ENCODE results near the gene GTF2A1L. TPM values are rescaled to one million over a fixed set of nuclear protein-coding genes. Genes with fewer than 3 reads are reported as not detected.

Gene GTF2A1L
- not detected for total RNA-seq
- polyA plus RNA-seq: not detected

DNA sequence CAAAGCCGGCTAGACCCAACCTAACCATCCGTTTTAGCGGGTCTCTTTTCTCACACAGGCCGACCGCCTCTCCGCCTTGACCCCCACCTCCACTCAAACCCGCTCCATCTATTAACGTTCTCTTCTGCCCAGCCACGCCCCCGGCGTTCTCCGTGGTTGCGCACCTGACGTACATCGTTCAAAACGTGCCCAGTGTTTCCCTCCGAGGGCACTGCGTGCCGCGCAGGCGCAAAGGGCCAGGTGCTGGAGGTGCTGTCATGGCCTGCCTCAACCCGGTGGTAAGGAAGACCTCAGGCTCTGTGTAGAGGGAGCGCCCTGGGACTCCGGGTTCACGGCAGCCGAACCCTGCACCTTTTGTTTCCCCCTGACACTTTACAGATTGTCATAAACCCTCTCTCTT, at the start of gene GTF2A1L:
Gene GTF2A1L, plus strand, starts transcription at position 239 of the 400 bp plus-strand sequence. Its CDS starts 19 bp downstream, at position 258.
- H3K27me3 Mint-ChIP-seq: peaks cover 2 to 8% of the 10 kb centered on the region in 2 donors
- no peak within 1 kb of the TSS for H3K4me3 Mint-ChIP-seq
- no peak within 1 kb of the TSS for H3K27ac ChIP-seq (ENCODE audit: low read depth, low read length)
- no peaks in the 10 kb centered on the region for H3K4me1 Mint-ChIP-seq
- no peak for DNase-seq
- H3K27me3 ChIP-seq (ENCODE audit: insufficient read depth, low read length): no peaks in the 10 kb centered on the region
- H3K4me1 ChIP-seq (ENCODE audit: insufficient read depth, low read length): no peaks in the 10 kb centered on the region
- peaks cover 0 to 7% (median 0%) of the 10 kb centered on the region in 8 donors for H3K9me3 Mint-ChIP-seq
- ChIA-PET CTCF (ENCODE audit: partially characterized antibody) (interaction anchor here (1.5 kb wide), 1 partner anchor 17 kb away, joined by 4 read pairs; no protein-coding TSS in a partner anchor), POLR2A (ENCODE audit: partially characterized antibody) (no interaction called here)
- H3K36me3 ChIP-seq (ENCODE audit: insufficient read depth, low read length): no peaks in the 10 kb centered on the region
- H3K27ac Mint-ChIP-seq: no peak within 1 kb of the TSS
- H3K4me3 ChIP-seq (ENCODE audit: low read length in 2 of 2): no peak within 1 kb of the TSS
- no peaks in the 10 kb centered on the region for H3K36me3 Mint-ChIP-seq
- no peaks in the 10 kb centered on the region for H3K9me3 ChIP-seq (ENCODE audit: control insufficient read depth in 1 of 2, low read length in 2 of 2)
- intact Hi-C loops (cut with micrococcal nuclease): no loop called here

GRCh38 chr2:48568547-48568946, 49.1 kb upstream of the GTF2A1L start:
- no peaks in the 10 kb centered on the region for H3K36me3 Mint-ChIP-seq
- no peaks in the 10 kb centered on the region for H3K4me1 ChIP-seq (ENCODE audit: insufficient read depth, low read length)
- CTCF ChIA-PET (ENCODE audit: partially characterized antibody): interaction anchor here (1.2 kb wide), 1 partner anchor 20 kb away, joined by 4 read pairs; no protein-coding TSS in a partner anchor

DNA sequence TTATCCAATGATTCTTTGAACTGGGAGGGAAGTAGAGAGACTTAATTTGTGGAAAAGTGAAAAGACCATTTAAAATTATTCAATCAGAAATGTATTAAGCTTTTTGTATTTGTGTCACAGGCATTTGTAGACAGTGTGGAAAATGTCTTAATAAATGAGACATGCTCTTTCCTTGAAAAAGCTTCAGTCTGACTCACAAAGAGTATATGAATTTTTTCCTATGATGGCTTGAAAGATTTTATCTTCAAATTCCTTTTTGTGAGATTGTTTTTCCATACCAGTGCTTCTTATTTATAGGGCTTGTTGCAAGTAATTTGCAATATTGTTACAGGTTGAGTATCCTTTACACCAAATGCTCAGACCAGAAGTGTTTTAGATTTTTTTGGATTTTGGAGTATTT, 48.2 kb upstream of the GTF2A1L start:
- no peak for DNase-seq
- H3K9me3 ChIP-seq (ENCODE audit: control insufficient read depth in 1 of 2, low read length in 2 of 2): no peaks in the 10 kb centered on the region
- H3K4me1 ChIP-seq (ENCODE audit: insufficient read depth, low read length): no peaks in the 10 kb centered on the region
- no peak overlapping the region for H3K4me3 ChIP-seq (ENCODE audit: low read length in 2 of 2)
- POLR2A ChIA-PET (ENCODE audit: partially characterized antibody): no interaction called here
- no peaks in the 10 kb centered on the region for H3K36me3 ChIP-seq (ENCODE audit: insufficient read depth, low read length)
- H3K27ac ChIP-seq (ENCODE audit: low read depth, low read length): no peak overlapping the region
- Mint-ChIP-seq H3K4me3 (no peak overlapping the region), H3K4me1 (peaks cover 0 to 2% (median under 1%) of the 10 kb centered on the region in 4 donors), H3K36me3 (no peaks in the 10 kb centered on the region), H3K9me3 (no peaks in the 10 kb centered on the region), H3K27ac (no peak overlapping the region), H3K27me3 (no peaks in the 10 kb centered on the region)
- CTCF ChIA-PET (ENCODE audit: partially characterized antibody): interaction anchor here (1.2 kb wide), 1 partner anchor 19 kb away, joined by 4 read pairs; no protein-coding TSS in a partner anchor
- intact Hi-C loops (cut with micrococcal nuclease): no loop called here
- H3K27me3 ChIP-seq (ENCODE audit: insufficient read depth, low read length): no peaks in the 10 kb centered on the region

More at GRCh38 chr2:48568547-48568946, 49.1 kb upstream of the GTF2A1L start:
- Histone ChIP-seq H3K9me3 (ENCODE audit: control insufficient read depth in 1 of 2, low read length in 2 of 2) (no peaks in the 10 kb centered on the region), H3K4me3 (ENCODE audit: low read length in 2 of 2) (no peak overlapping the region), H3K36me3 (ENCODE audit: insufficient read depth, low read length) (no peaks in the 10 kb centered on the region), H3K27ac (ENCODE audit: low read depth, low read length) (no peak overlapping the region), H3K27me3 (ENCODE audit: insufficient read depth, low read length) (no peaks in the 10 kb centered on the region)
- peak overlapping the region in 1 of 7 donors; percentile 37 for H3K27ac Mint-ChIP-seq
- H3K27me3 Mint-ChIP-seq: no peaks in the 10 kb centered on the region
- DNase-seq: no peak
- intact Hi-C loops (cut with micrococcal nuclease): no loop called here
- no peaks in the 10 kb centered on the region for H3K9me3 Mint-ChIP-seq
- POLR2A ChIA-PET (ENCODE audit: partially characterized antibody): no interaction called here
- H3K4me3 Mint-ChIP-seq: no peak overlapping the region
- no peaks in the 10 kb centered on the region for H3K4me1 Mint-ChIP-seq

GRCh38 chr2:48572816-48573215, 44.8 kb upstream of the GTF2A1L start:
- Mint-ChIP-seq H3K4me3 (no peak overlapping the region), H3K36me3 (no peaks in the 10 kb centered on the region), H3K4me1 (peaks cover 5 to 8% (median 6%) of the 10 kb centered on the region in 4 donors), H3K27me3 (no peaks in the 10 kb centered on the region), H3K9me3 (no peaks in the 10 kb centered on the region), H3K27ac (no peak overlapping the region)
- Histone ChIP-seq H3K4me3 (ENCODE audit: low read length in 2 of 2) (no peak overlapping the region), H3K36me3 (ENCODE audit: insufficient read depth, low read length) (no peaks in the 10 kb centered on the region), H3K27me3 (ENCODE audit: insufficient read depth, low read length) (no peaks in the 10 kb centered on the region), H3K9me3 (ENCODE audit: control insufficient read depth in 1 of 2, low read length in 2 of 2) (no peaks in the 10 kb centered on the region), H3K4me1 (ENCODE audit: insufficient read depth, low read length) (no peaks in the 10 kb centered on the region), H3K27ac (ENCODE audit: low read depth, low read length) (no peak overlapping the region)
- intact Hi-C loops (cut with micrococcal nuclease): no loop called here
- DNase-seq: no peak
- POLR2A ChIA-PET (ENCODE audit: partially characterized antibody): no interaction called here
- CTCF ChIA-PET (ENCODE audit: partially characterized antibody): no interaction called here

DNA sequence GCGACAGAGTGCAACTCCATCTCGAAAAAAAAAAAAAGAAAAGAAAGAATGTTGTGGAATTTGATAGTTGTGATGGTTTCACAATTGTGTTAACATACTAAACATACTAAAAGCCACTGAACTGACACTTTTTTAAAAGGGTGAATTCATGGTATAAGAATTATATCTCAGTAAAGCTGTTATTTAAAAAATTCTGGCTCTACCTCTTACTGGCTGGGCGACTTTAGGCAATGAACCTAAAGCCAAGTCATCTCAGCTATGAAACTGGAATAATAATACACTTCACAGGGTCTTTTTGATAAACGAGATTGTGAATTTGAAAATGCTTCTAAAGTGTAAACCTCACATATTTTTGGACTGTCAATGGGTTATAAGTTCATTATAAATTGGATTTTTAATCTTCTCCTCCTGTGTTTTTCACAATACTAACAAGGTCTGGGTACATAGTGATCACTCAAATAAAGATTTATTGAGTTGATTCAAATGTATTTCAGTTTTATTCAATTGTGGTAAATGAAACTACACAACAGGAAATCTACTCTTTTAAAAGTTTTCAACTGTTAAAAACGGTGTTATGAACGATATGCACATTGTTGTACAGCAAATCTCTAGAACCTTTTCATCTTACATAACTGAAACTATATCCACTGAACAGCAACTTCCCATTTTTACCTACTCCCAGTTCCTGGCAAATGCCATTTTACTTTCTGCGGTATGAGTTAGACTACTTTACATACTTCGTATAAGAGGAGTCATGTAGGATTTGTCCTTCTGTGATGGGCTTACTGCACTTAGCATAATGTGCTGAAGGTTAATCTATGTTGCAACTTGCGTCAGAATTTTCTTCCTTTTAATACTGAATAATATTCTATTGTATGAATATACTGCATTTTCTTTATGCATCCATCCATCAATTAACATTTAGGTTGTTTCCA, 43.0 kb upstream of the GTF2A1L start:
- H3K27ac Mint-ChIP-seq: peak overlapping the region in 4 of 7 donors; percentile 23 to 68 (median 40)
- Histone ChIP-seq H3K9me3 (ENCODE audit: control insufficient read depth in 1 of 2, low read length in 2 of 2) (no peaks in the 10 kb centered on the region), H3K4me1 (ENCODE audit: insufficient read depth, low read length) (no peaks in the 10 kb centered on the region), H3K4me3 (ENCODE audit: low read length in 2 of 2) (no peak overlapping the region), H3K36me3 (ENCODE audit: insufficient read depth, low read length) (no peaks in the 10 kb centered on the region), H3K27ac (ENCODE audit: low read depth, low read length) (no peak overlapping the region), H3K27me3 (ENCODE audit: insufficient read depth, low read length) (no peaks in the 10 kb centered on the region)
- DNase-seq: no peak
- POLR2A ChIA-PET (ENCODE audit: partially characterized antibody): no interaction called here
- H3K4me1 Mint-ChIP-seq: peaks cover 5 to 8% (median 6%) of the 10 kb centered on the region in 4 donors
- no peaks in the 10 kb centered on the region for H3K36me3 Mint-ChIP-seq
- peak overlapping the region in 5 of 8 donors; percentile 14 to 46 (median 26) for H3K4me3 Mint-ChIP-seq
- no peaks in the 10 kb centered on the region for H3K27me3 Mint-ChIP-seq
- no peaks in the 10 kb centered on the region for H3K9me3 Mint-ChIP-seq
- CTCF ChIA-PET (ENCODE audit: partially characterized antibody): no interaction called here
- intact Hi-C loops (cut with micrococcal nuclease): no loop called here

- no peak overlapping the region for H3K27ac ChIP-seq (ENCODE audit: low read depth, low read length)
- no peak for DNase-seq
- no peaks in the 10 kb centered on the region for H3K9me3 ChIP-seq (ENCODE audit: control insufficient read depth in 1 of 2, low read length in 2 of 2)
- Mint-ChIP-seq H3K9me3 (no peaks in the 10 kb centered on the region), H3K4me3 (no peak overlapping the region), H3K27me3 (peaks cover 0 to 1% of the 10 kb centered on the region in 2 donors), H3K27ac (no peak overlapping the region), H3K4me1 (peaks cover 5 to 8% (median 6%) of the 10 kb centered on the region in 4 donors), H3K36me3 (peaks cover 1 to 17% of the 10 kb centered on the region in 2 donors)
- no peaks in the 10 kb centered on the region for H3K27me3 ChIP-seq (ENCODE audit: insufficient read depth, low read length)
- ChIA-PET POLR2A (ENCODE audit: partially characterized antibody) (no interaction called here), CTCF (ENCODE audit: partially characterized antibody) (no interaction called here)
- no peak overlapping the region for H3K4me3 ChIP-seq (ENCODE audit: low read length in 2 of 2)
- H3K36me3 ChIP-seq (ENCODE audit: insufficient read depth, low read length): no peaks in the 10 kb centered on the region
- intact Hi-C loops (cut with micrococcal nuclease): no loop called here
- no peaks in the 10 kb centered on the region for H3K4me1 ChIP-seq (ENCODE audit: insufficient read depth, low read length)
These were observed 39.3 kb upstream of the GTF2A1L start for GRCh38 chr2:48578313-48578712.

DNA sequence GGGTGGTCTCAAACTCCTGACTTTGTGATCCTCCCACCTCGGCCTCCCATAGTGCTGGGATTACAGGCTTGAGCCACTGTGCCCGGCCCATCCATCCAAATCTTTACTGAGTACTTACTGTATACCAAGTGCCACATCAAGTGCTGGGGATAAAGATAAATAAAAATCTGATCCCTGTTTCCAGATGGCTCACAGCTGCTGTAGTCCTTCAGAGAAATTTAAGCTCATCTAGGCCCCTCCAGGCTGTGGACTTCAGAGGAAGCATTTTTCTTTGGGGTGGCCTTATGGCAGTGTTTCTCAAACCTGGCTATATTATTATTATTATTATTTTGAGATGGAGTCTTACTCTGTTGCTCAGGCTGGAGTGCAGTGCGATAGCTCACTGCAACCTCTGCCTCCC, 33.7 kb upstream of the GTF2A1L start:
- intact Hi-C loops (cut with micrococcal nuclease): no loop called here
- Mint-ChIP-seq H3K27ac (no peak overlapping the region), H3K36me3 (peaks cover 1 to 17% of the 10 kb centered on the region in 2 donors), H3K27me3 (peaks cover 0 to 1% of the 10 kb centered on the region in 2 donors), H3K4me3 (no peak overlapping the region), H3K9me3 (no peaks in the 10 kb centered on the region), H3K4me1 (peaks cover 0 to 3% (median 0%) of the 10 kb centered on the region in 4 donors)
- no peak for DNase-seq
- Histone ChIP-seq H3K36me3 (ENCODE audit: insufficient read depth, low read length) (no peaks in the 10 kb centered on the region), H3K27ac (ENCODE audit: low read depth, low read length) (no peak overlapping the region), H3K27me3 (ENCODE audit: insufficient read depth, low read length) (no peaks in the 10 kb centered on the region), H3K4me1 (ENCODE audit: insufficient read depth, low read length) (no peaks in the 10 kb centered on the region), H3K4me3 (ENCODE audit: low read length in 2 of 2) (no peak overlapping the region), H3K9me3 (ENCODE audit: control insufficient read depth in 1 of 2, low read length in 2 of 2) (no peaks in the 10 kb centered on the region)
- POLR2A ChIA-PET (ENCODE audit: partially characterized antibody): no interaction called here
- CTCF ChIA-PET (ENCODE audit: partially characterized antibody): no interaction called here

Data from CD4-positive, alpha-beta memory T cell (primary cell).